Endothelial cell of umbilical vein (primary cell): ENCODE data around the gene PDE7B. TPM values are rescaled to one million over a fixed set of nuclear protein-coding genes. Genes with fewer than 3 reads are reported as not detected.
"Not testable (repeated sequence)": the region's sequence is repeated elsewhere in the genome, so short reads cannot be mapped to it uniquely, and the experiment has no call there.

Experiments
- BruUV-seq: library from RNA; stranded (reverse); fragments of 400-500 nt; replicated peaks from 2 replicates; lab custom pipeline; 2021; lab: Mats Ljungman, UMichigan
- CTCF ChIA-PET: fragments of 300-600, 350-600 bp; sonication (Branson Sonifier 250); formaldehyde crosslinking; loops from one replicate; lab custom pipeline; 2021; ENCODE audit warnings: antibody characterized with exemption, inconsistent platforms; lab: Charles Lee
- POLR2A ChIA-PET: fragments of 300-600, 350-600 bp; sonication (Branson Sonifier 250); formaldehyde crosslinking; loops from one replicate; lab custom pipeline; 2021; ENCODE audit warnings: antibody characterized with exemption, inconsistent platforms; lab: Charles Lee
- DNase-seq: peaks from one replicate; pipeline ENCODE4 v3.0.0-alpha.2; 2011; ENCODE audit warnings: low read depth, low spot score
- FAIRE-seq: peaks from 2 replicates; lab custom pipeline; 2011; peaks lifted over from hg19 to GRCh38; lab: Jason Lieb, UNC
- H2AFZ ChIP-seq: 2 replicates; pipeline ENCODE4 v1.6.0; 2012; ENCODE audit warnings: low read depth, low read length, control low read depth, inconsistent platforms
- H3K27ac ChIP-seq: 2 replicates; pipeline ENCODE4 v1.5.1; 2011; ENCODE audit warnings: low read depth, mild to moderate bottlenecking, control low read depth, low read length, moderate library complexity; ENCODE audit not compliant: insufficient read depth
- H3K27me3 ChIP-seq, 2 experiments: 2 replicates each; pipeline versions ENCODE4 v1.6.0 to v1.6.1; 2011; ENCODE audit warnings: low read length in 2 of 2, mixed read lengths in 1 of 2; ENCODE audit not compliant: control insufficient read depth in 2 of 2, insufficient read depth in 2 of 2
- H3K36me3 ChIP-seq, 2 experiments: 2 replicates in 1 of 2; 3 replicates in 1 of 2; pipeline ENCODE4 v1.5.1; 2011; ENCODE audit warnings: low read length in 2 of 2, mild to moderate bottlenecking in 1 of 2, moderate library complexity in 1 of 2; ENCODE audit not compliant: control insufficient read depth in 2 of 2, insufficient read depth in 2 of 2; ENCODE audit errors: extremely low read depth in 1 of 2
- H3K4me1 ChIP-seq: 3 replicates; pipeline ENCODE4 v1.5.1; 2011; ENCODE audit warnings: mild to moderate bottlenecking, low read length; ENCODE audit not compliant: control insufficient read depth, insufficient read depth; ENCODE audit errors: extremely low read depth
- H3K4me2 ChIP-seq: 2 replicates; pipeline ENCODE4 v1.6.1; 2011; ENCODE audit warnings: low read length, control low read depth, mixed read lengths; ENCODE audit not compliant: insufficient read depth
- H3K4me3 ChIP-seq, 3 experiments: fragments of 200-600 bp in 1 of 3; sonication (generic), shearing (Covaris generic) in 1 of 3; replicated peaks in 1 of 3; 2 replicates each; pipeline ENCODE4 v1.5.1; 2011 to 2016; ENCODE audit warnings: control low read depth in 3 of 3, low read length in 3 of 3, mild to moderate bottlenecking in 2 of 3, inconsistent platforms in 1 of 3, low read depth in 1 of 3, moderate library complexity in 1 of 3; ENCODE audit not compliant: insufficient read depth in 1 of 3
- H3K79me2 ChIP-seq: 2 replicates; pipeline ENCODE4 v1.6.0; 2012; ENCODE audit warnings: low read length, inconsistent platforms; ENCODE audit not compliant: control insufficient read depth, insufficient read depth
- H3K9ac ChIP-seq: replicated peaks from 2 replicates; pipeline ENCODE3; 2011; ENCODE audit warnings: low read length, control low read depth; ENCODE audit not compliant: insufficient read depth; ENCODE audit errors: extremely low read depth
- H3K9me1 ChIP-seq: replicated peaks from 3 replicates; pipeline ENCODE4 v1.6.0; 2011; ENCODE audit warnings: mild to moderate bottlenecking, low read length; ENCODE audit not compliant: control insufficient read depth, insufficient read depth; ENCODE audit errors: extremely low read depth
- H3K9me3 ChIP-seq: replicated peaks from 2 replicates; pipeline ENCODE4 v1.5.1; 2012; ENCODE audit warnings: low read length, inconsistent platforms; ENCODE audit not compliant: control insufficient read depth, insufficient read depth
- H4K20me1 ChIP-seq: replicated peaks from 2 replicates; pipeline ENCODE3; 2011; ENCODE audit warnings: mild to moderate bottlenecking, low read length; ENCODE audit not compliant: control insufficient read depth, insufficient read depth; ENCODE audit errors: extremely low read depth
- EZH2 ChIP-seq: IDR thresholded peaks from 2 replicates; pipeline ENCODE4 v1.6.1; 2012; ENCODE audit warnings: borderline replicate concordance, low read depth, mild to moderate bottlenecking, moderate library complexity, low read length, inconsistent platforms; ENCODE audit not compliant: severe bottlenecking
- FOS ChIP-seq: IDR thresholded peaks from 2 replicates; pipeline ENCODE4 v1.6.1; 2011; ENCODE audit warnings: mild to moderate bottlenecking, low read length, moderate library complexity, borderline replicate concordance; ENCODE audit not compliant: insufficient read depth
- GATA2 ChIP-seq: IDR thresholded peaks from 2 replicates; pipeline ENCODE4 v1.7.0; 2011; ENCODE audit warnings: low read depth, mild to moderate bottlenecking, moderate library complexity, mixed read lengths, low read length; ENCODE audit not compliant: insufficient read length, insufficient read depth
- JUN ChIP-seq: IDR thresholded peaks from 2 replicates; pipeline ENCODE4 v1.6.1; 2011; ENCODE audit warnings: borderline replicate concordance, low read depth; ENCODE audit not compliant: insufficient read length, insufficient read depth
- MYC ChIP-seq: IDR thresholded peaks from one replicate; pipeline ENCODE4 v1.6.1; 2011; ENCODE audit warnings: mild to moderate bottlenecking, low read depth, low read length
- POLR2A ChIP-seq: IDR thresholded peaks from 2 replicates; pipeline ENCODE4 v1.6.1; 2012; ENCODE audit warnings: low read depth, mild to moderate bottlenecking, control low read depth, low read length
- POLR2AphosphoS5 ChIP-seq: IDR thresholded peaks from 2 replicates; pipeline ENCODE4 v1.6.1; 2012; ENCODE audit warnings: low read depth, mild to moderate bottlenecking, control low read depth, low read length, moderate library complexity; ENCODE audit not compliant: insufficient read depth
- dilution Hi-C: fragments of 300-500 bp; cut with MboI; formaldehyde crosslinking; loops from one replicate; pipeline ENCODE4 v1.15.0; 2019; ENCODE audit warnings: low sequenced_read_pairs; ENCODE audit not compliant: extremely low pct_ligation_motif_present
- intact Hi-C: fragments of 100-400 bp; cut with micrococcal nuclease; formaldehyde crosslinking; loops from one replicate; pipeline ENCODE4 v1.10.0; 2022
- polyA plus RNA-seq, 4 experiments: library from polyadenylated mRNA; depleted of rRNA in 3 of 4; stranded (reverse) in 3 of 4; unstranded in 1 of 4; fragments of >200 nt; gene quantifications; 2 replicates each; pipeline versions ENCODE4 v1.2.1 to v1.2.3, GENCODE V29; 2011 to 2012; ENCODE audit warnings: missing spikeins in 1 of 4
- total RNA-seq: library from RNA; stranded (reverse); gene quantifications from 2 replicates; pipeline ENCODE4 v1.2.3, GENCODE V29; 2021
- TF ChIP-seq, protein P1 (sequence below), 2 donors: IDR thresholded peaks; 1 replicate in 1 of 2; 2 replicates in 1 of 2; pipeline ENCODE4 v1.5.1; 2011; ENCODE audit warnings: low read length in 2 of 2, mild to moderate bottlenecking in 2 of 2, moderate library complexity in 2 of 2, control low read depth in 1 of 2, inconsistent platforms in 1 of 2, low read depth in 1 of 2; ENCODE audit not compliant: insufficient read depth in 1 of 2; ENCODE audit errors: extremely low read depth in 1 of 2
- TF ChIP-seq, protein P2 (sequence below): IDR thresholded peaks from 2 replicates; pipeline ENCODE4 v1.6.1; 2011; ENCODE audit not compliant: insufficient read depth, insufficient read length

Gene PDE7B
- total and polyA plus RNA-seq, 2 donors (not counting 3 experiments of a cell fraction or from before 2014, with no cell fraction given), result 20.6 to 25.1 TPM

DNA sequence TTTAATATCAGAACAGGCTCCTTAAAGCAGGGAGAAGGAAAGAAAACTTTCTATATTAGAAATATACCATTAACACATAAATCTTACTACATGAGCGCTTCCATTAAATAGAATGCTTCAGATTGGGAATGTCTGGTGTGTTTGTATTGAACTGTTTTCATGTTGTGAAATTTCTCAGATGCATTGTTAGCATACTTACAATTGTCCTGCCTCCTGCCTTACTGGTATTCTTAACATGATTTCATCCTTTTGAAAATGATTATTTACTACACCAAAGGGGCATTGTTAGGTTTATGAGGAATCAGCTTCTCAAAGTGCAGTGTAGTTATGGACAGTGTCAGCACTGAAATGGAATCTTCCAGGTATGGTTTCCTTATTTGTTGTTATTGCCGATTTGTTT, 253.1 kb downstream of the PDE7B start:
- ChIA-PET CTCF (interaction anchor here (2.6 kb wide), 1 partner anchor 9 kb away, joined by 8 read pairs; no protein-coding TSS in a partner anchor), POLR2A (no interaction called here)
- Histone ChIP-seq H4K20me1 (no peaks in the 10 kb centered on the region), H3K4me1 (peaks cover 33% of the 10 kb centered on the region), H3K4me3 (no peak overlapping the region), H3K27ac (no peak overlapping the region), H3K79me2 (peaks cover 13% of the 10 kb centered on the region), H3K36me3 (peaks cover 0 to 2% of the 10 kb centered on the region in 2 experiments), H3K9me1 (no peaks in the 10 kb centered on the region), H2AFZ (no peak overlapping the region), H3K9ac (no peak overlapping the region), H3K27me3 (no peaks in the 10 kb centered on the region), H3K4me2 (no peak overlapping the region), H3K9me3 (no peaks in the 10 kb centered on the region)
- TF ChIP-seq POLR2A, result no peak
- no peak for TF ChIP-seq FOS
- no peak for TF ChIP-seq JUN
- TF ChIP-seq, protein P1, sequence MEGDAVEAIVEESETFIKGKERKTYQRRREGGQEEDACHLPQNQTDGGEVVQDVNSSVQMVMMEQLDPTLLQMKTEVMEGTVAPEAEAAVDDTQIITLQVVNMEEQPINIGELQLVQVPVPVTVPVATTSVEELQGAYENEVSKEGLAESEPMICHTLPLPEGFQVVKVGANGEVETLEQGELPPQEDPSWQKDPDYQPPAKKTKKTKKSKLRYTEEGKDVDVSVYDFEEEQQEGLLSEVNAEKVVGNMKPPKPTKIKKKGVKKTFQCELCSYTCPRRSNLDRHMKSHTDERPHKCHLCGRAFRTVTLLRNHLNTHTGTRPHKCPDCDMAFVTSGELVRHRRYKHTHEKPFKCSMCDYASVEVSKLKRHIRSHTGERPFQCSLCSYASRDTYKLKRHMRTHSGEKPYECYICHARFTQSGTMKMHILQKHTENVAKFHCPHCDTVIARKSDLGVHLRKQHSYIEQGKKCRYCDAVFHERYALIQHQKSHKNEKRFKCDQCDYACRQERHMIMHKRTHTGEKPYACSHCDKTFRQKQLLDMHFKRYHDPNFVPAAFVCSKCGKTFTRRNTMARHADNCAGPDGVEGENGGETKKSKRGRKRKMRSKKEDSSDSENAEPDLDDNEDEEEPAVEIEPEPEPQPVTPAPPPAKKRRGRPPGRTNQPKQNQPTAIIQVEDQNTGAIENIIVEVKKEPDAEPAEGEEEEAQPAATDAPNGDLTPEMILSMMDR (IDR thresholded peaks at IDR 0.05; ENCODE audit: extremely low read depth in 1 of 2, insufficient read depth in 1 of 2, low read depth in 1 of 2, low read length in 2 of 2), result no peak
- no peak for TF ChIP-seq EZH2
- TF ChIP-seq GATA2, result no peak
- TF ChIP-seq, protein P2, sequence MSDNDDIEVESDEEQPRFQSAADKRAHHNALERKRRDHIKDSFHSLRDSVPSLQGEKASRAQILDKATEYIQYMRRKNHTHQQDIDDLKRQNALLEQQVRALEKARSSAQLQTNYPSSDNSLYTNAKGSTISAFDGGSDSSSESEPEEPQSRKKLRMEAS, result no peak
- no peak for TF ChIP-seq POLR2AphosphoS5
- no peak for TF ChIP-seq MYC
- no peak for FAIRE-seq
- dilution Hi-C loops, result no loop called here
- no peak for DNase-seq
- no TSS peak for BruUV-seq
- intact Hi-C loops, result loop anchor here (1.0 kb wide), 1 partner anchor 8 kb away; no protein-coding TSS in a partner anchor

DNA sequence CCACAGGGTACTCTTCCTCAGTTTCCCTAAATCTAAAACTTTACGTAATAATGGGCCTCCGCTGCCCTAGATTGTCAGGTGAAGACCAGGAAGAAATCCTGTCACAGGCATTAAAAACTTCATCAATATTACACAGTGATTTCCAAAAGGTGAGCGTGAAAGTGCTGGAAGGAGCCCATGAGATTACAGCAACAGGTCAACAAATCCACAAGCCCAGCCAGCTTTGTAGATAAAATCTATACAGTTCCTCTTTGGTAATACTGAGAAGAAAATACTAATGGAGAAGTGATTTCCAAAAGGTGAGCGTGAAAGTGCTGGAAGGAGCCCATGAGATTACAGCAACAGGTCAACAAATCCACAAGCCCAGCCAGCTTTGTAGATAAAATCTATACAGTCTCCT, 254.3 kb downstream of the PDE7B start:
- Histone ChIP-seq H3K79me2 (peaks cover 15% of the 10 kb centered on the region), H3K4me1 (peaks cover 35% of the 10 kb centered on the region)
- DNase-seq, H3K27ac ChIP-seq, POLR2A ChIA-PET, H3K9me1 ChIP-seq, H3K9ac ChIP-seq, intact Hi-C loops, H3K36me3 ChIP-seq, H3K4me2 ChIP-seq, H3K27me3 ChIP-seq, H2AFZ ChIP-seq, BruUV-seq, H4K20me1 ChIP-seq, H3K9me3 ChIP-seq, FAIRE-seq, H3K4me3 ChIP-seq, dilution Hi-C loops: not testable (repeated sequence)
- CTCF ChIA-PET, result interaction anchor here (1.8 kb wide), 1 partner anchor 73 kb away, joined by 6 read pairs; no protein-coding TSS in a partner anchor
